Activated CD4-positive, CD25-positive, alpha-beta regulatory T cell treated with anti-CD3 and anti-CD28 coated beads, Interleukin-2, amount 50 U/mL, for 72 hours (primary cell): ENCODE data around the gene HEMK1.

Source experiments
- DNase-seq: peaks from one replicate; pipeline ENCODE4 v3.0.0; 2021

The HEMK1 gene

GRCh38 chr3:50617096-50617791 is 47.9 kb downstream of the HEMK1 start, which contains the start of gene MAPKAPK3:
MAPKAPK3 (plus strand) TSS chr3:50617151; CDS start chr3:50617566, 415 bp downstream.
- DNase-seq: peak; percentile 46

- no peak for DNase-seq
These were observed 48.7 kb downstream of the HEMK1 start for GRCh38 chr3:50617911-50618481.

GRCh38 chr3:50620420-50620819 is 51.1 kb downstream of the HEMK1 start:
- DNase-seq: no peak

GRCh38 chr3:50620820-50621219 is 51.5 kb downstream of the HEMK1 start:
- DNase-seq: no peak

- DNase-seq: no peak
These were observed 53.6 kb downstream of the HEMK1 start for GRCh38 chr3:50622881-50623280.

- DNase-seq: peak; percentile 41
These were observed 54.6 kb downstream of the HEMK1 start for GRCh38 chr3:50623840-50624474.

- DNase-seq: no peak
These were observed 55.3 kb downstream of the HEMK1 start for GRCh38 chr3:50624634-50625033.

GRCh38 chr3:50625231-50626182 is 56.2 kb downstream of the HEMK1 start:
- no peak for DNase-seq

- no peak for DNase-seq
These were observed 57.1 kb downstream of the HEMK1 start for GRCh38 chr3:50626401-50626800.

GRCh38 chr3:50627407-50628051 is 58.2 kb downstream of the HEMK1 start:
- no peak for DNase-seq

GRCh38 chr3:50628601-50629000 is 59.3 kb downstream of the HEMK1 start:
- no peak for DNase-seq

GRCh38 chr3:50630394-50630793 is 61.1 kb downstream of the HEMK1 start:
- no peak for DNase-seq

GRCh38 chr3:50630877-50631276 is 61.6 kb downstream of the HEMK1 start:
- no peak for DNase-seq

- no peak for DNase-seq
These were observed 63.1 kb downstream of the HEMK1 start for GRCh38 chr3:50632450-50632849.

GRCh38 chr3:50633230-50633790 is 64.0 kb downstream of the HEMK1 start:
- DNase-seq: no peak

- no peak for DNase-seq
These were observed 65.7 kb downstream of the HEMK1 start for GRCh38 chr3:50635066-50635465.

GRCh38 chr3:50637011-50637410 is 67.7 kb downstream of the HEMK1 start:
- no peak for DNase-seq

- DNase-seq: no peak
These were observed 68.6 kb downstream of the HEMK1 start for GRCh38 chr3:50637945-50638344.

GRCh38 chr3:50639055-50639494 is 69.8 kb downstream of the HEMK1 start:
- no peak for DNase-seq

GRCh38 chr3:50642382-50642781 is 73.1 kb downstream of the HEMK1 start:
- DNase-seq: no peak

- DNase-seq: no peak
These were observed 75.2 kb downstream of the HEMK1 start for GRCh38 chr3:50644561-50644960.

GRCh38 chr3:50645378-50645777 is 76.1 kb downstream of the HEMK1 start:
- no peak for DNase-seq
